Fibroblast of the conjunctiva (primary cell): Measurements from ENCODE around the gene PNLIPRP1.

ENCODE experiments used
- DNase-seq: peaks from one replicate; pipeline ENCODE4 v3.0.0-alpha.2; 2010; ENCODE audit warnings: low read depth

PNLIPRP1 gene

DNA sequence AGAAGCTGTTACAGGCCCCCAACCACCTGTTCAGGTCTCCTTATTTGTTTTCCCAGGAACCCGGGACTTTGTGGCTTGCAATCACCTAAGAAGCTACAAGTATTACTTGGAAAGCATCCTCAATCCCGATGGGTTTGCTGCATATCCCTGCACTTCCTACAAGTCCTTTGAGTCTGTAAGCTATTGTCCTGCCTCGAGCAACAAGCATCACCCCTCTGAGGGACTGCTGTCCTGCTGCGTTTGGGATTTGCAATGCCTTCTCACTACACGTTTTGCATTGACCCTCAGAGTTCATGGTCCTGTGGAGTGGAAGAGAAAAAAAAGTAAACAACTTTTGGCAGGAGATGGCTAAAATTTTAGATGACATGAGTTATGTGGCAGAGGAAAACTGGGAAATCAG lies 9.2 kb downstream of the PNLIPRP1 start:
- no peak for DNase-seq

DNA sequence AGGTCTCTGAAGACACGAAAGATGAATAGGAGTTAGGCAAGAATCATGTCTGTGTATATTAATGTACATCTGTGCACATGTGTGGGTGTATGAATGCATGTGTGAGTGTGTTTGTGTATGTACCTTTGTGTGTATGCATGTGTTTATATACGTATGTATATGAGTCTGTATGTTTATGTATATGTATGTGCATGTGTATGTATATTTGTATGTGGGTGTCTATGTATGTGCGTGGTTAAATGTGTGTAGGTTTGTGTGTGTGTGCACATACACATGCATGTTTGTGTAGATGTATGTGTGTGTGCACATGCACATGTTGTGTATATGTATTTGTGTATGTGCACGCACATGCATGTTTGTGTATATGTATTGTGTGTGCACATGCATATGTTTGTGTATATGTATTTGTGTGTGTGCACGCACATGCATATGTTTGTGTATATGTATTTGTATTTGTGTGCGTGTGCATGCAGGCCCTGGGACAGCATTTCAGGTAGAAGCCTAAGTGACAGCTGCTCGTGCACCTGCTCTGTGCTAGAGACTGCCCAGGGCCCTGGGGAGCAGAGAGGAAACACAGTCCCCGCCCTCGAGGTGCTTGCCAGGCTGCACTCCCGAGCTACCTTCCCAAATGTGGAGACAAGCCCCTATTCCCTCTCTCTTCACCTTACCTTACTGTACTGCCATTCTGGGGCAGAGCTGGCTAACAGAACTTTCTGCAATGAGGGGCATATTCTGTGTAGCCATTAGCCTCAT lies 12.1 kb downstream of the PNLIPRP1 start:
- no peak for DNase-seq

DNA sequence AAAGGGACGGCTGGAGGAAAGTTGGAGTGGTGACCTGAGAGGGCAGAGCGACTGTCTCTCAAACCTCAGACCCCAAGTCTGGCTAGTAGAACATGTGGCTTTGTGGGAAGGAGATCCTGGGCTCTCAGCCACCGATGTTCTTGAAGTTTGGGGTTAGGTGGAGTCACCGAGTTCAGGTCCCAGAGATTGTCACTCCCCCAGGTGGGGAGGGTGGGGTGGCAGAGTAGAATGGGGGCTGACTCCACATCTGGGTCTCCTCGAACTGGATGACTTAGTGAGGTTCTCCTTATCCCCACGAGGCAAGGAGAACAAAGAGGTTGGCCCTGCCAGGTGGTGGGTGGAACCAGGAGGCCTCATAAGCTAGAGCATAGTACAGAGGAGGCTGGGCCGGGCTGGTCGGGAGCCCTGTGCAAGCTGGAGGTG lies 15.3 kb downstream of the PNLIPRP1 start:
- DNase-seq: no peak

DNA sequence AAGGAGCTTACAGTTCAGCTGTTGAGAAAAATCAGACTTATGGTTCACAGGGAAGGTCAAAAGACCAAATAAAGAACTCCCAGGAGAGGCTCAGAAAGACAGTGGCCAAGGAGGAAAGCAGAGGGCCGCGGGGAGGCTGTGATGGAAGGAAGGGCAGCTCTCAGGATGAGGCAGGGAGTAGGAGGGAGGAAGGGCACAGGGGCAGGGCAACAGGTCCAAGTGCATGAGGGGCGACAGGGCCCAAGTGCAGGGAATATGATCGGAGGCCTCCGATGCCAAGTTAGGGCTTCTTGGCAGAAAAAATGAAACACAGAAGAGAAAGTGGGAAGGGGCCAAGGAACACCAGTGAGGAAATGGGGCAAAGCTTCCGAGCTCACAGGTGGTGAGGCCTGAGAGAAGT lies 16.6 kb downstream of the PNLIPRP1 start:
- no peak for DNase-seq

DNA sequence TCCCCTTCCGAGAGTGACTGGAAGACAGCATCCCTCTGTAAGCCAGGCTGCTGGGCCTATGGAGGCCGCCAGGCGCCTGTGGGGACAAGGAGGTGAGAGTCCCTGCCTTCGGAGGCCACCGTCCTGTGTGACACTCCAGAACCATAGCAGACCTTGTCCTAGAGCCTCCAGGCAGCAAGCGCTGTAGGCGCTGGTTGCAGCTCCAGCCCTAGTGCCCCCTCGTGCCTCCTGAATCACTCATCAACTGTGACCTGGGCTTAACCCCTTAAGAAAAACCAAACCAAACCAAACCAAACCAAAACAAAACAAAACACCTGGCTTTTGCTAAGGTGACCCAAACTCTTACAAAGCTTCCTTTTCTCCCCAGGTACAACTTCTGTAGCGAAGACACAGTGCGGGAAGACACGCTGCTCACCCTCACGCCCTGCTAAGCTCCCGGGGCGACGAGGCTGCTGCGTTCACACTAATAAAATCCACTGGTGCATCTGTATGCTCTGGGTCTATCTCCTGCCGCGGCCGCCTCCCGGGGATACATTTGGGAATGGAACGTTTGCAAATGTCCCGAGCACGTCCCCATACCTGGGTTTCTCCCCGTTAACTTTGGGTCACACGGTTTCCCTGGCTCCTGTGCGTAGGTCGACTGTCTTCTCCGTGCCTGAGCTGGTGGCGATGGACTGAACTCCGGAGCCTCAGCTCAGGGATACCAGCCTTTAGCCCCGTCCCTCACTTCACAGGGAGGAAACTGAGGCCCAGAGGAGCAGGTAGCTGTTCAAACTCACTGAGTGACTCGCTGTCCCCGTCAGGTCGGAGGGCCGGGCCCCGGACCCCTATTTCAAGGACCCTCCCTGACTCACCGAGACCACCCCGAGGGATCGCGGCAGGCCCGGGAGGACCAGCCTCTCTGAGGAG lies 18.2 kb downstream of the PNLIPRP1 start:
- DNase-seq: no peak

DNA sequence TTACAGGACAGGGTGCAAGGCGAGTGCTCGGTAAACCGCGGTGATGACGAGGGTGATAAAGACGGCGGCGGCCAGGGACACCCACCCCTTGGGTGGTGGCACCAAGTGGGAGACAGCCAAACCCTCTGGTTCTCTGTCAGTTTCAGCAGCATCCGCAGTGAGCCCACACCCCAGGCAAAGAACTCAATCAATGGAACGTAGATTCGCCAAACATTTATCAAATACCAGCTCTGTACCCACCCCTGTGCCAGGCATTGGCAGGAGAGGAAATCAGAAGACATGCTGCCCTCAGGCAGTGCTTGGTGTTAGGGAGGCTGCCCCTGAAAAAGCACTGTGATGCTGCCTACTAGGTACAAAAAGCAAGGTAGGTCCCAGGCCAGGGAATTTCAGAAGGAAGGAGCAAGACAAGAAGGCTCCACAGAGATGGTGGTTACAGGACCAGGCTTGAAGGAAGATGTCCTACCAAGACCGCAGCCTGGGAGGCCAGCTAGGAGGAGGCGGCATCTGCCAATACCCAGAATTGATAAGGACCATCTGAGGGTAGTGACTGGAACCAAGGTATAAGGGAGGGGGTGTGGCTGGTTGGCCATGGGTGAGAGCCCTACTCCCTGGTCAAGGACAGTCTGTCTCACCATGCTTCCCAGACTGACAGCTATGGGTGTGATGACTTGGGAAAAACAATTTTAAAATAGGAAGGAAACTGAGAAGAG lies 19.8 kb downstream of the PNLIPRP1 start:
- no peak for DNase-seq

DNA sequence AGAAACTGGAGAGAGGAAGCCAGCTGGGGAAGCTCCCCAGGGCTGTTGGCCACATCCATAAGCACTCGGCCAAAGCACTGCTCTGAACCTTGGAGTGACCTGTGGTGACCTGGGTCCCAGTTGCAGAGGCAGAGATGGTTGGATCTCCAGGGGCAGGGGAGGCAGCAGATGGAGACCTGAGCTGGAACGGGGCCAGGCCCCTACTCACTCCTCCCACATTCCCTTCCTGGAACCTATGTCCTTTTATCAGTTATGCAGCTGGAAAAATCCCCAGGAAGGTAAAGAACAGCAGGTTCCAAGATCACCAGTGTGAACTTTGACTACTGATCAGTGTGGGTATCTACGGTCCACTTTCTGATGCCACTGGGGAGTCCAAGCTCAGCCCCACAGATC lies 20.4 kb downstream of the PNLIPRP1 start:
- DNase-seq: no peak

DNA sequence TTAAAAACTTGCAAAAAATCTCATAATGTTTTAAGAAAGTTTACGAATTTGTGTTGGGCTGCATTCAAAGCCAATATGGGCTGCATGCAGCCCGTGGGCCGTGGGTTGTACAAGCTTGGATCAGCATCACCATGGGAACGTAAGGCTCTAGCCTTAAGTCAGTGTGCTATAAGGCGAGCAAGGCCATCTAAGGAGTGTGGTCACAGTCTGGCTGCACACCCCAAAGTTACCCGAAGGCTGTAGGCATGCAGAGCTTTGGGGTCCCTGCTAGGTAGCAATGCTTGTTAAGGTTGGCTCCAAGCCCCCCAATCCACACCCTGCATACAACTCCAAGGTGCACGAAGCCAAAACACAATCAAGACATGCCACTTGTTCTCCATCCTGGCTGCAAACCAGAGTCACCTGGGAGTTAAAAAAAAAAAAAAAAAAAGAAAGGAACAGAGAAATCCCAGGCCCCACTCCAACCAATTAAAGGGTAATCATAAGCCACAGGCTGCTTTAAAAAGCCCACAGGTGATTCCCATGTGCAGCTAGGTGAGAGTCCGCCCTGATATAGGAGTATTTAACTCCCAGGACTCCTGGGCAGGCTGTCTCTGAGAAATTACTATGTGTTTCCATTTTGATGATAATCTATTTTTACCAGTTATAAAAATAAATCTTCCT lies 21.5 kb downstream of the PNLIPRP1 start:
- no peak for DNase-seq

DNA sequence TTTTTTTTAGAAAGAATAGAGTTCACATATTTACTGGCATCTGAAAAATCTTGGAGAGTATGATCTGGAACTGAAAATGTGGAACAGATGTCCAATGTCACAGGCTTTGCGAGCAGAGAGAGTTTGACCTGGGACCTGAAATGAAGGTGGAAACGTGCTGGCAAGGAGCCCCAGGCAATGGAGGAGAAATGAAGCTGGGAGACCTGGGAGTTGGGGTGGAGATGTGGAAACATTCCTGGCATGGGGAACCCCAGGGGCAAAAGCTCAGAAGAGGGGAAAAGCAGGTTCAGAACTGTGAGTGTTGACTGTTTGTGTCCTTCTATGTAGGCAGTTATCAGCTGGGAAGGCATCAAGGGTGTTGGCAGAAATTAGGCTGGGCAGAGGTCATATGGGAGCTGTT lies 22.7 kb downstream of the PNLIPRP1 start:
- DNase-seq: no peak

DNA sequence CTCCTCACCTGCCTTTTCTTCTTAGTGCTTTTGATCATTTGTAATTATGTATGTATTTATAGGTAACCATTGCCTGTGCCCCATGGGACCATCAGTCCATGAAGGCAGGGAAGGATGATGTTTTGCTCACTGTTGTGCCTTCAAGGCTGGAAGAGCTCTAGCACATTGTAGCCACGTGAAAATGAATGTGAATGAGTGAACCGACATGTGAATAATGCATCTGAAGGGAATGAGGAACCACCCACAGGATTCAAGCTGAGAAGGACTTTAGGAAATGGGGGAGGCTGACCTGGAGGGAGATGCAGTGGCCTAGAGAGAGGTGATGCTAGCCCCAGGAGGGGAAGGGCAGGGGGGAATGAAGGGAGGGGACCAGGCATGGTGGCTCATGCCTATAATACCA lies 24.0 kb downstream of the PNLIPRP1 start:
- DNase-seq: no peak

DNA sequence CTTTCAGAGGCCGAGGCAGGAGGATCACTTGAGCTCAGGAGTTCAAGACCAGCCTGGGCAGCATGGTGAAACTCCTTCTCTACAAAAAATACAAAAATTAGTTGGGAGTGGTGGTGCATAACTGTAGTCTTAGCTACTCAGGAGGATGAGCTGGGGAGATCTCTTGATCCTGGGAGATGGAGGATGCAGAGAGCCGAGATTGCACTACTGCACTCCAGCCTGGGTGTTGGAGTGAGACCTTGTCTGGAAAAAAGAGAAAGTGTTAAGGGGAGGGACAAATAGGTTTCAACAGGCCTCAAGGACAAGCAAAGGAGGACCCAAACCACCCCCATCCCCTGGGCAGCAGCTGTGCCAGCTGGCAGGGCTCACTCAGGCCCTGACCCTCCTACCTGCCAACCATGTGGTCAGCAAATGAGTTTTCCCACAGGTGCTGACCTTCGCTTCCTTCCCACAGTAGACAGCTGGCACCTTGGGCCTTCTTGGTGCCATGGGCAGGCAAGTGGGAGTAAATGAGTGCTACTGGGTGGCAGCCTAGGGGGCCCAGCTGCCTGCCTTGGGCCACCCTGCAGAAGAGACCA lies 24.5 kb downstream of the PNLIPRP1 start:
- no peak for DNase-seq

DNA sequence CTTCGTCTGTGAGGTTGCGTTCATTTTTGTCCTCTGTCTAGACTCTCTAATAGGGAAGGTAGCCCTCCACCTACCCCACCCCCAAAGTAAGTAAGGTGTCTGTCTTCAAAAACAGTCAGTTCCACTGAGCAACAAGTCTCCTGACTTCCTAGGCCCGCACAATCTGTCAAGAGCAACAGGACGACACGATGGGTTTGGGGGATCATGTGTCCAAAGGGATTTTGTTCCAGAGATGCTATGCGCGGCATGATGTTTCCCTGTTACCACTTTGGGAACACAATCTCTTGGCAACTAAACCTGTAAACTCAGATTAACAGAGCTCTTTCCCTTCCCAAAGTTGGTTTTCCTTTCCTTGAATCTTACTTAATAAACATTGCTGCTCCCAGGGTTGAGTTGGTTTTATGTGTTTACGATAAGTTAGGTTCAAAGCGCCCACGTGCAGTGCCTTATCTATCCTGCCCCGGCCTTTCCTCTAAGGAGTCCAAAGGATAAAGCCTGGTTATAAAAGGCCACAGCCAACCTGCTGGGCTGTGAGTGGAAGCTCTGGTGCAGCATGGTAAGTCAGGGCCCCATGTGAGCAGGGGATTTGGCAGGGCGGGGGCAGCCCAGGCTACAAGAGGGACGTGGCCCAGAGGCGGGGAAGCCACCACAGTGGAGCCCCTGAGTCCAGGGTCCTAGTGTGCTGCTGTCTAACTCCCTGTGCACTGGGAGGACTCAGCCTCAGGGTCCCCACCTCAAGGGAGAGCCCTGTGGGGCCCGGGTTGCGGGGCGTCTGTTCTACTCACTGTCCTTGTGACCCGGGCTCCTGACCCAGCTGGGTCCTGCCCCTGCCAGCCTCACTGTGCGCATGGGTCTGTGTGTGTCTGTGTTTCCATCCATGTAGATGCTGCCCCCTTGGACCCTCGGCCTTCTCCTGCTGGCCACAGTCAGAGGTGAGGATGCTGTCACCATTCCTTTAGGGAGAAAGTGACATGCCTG lies 30.0 kb downstream of the PNLIPRP1 start, which contains the start of gene PNLIPRP2:
Gene PNLIPRP2 (plus strand): TSS at position 531 of the 978 bp plus-strand sequence.
- no peak for DNase-seq

DNA sequence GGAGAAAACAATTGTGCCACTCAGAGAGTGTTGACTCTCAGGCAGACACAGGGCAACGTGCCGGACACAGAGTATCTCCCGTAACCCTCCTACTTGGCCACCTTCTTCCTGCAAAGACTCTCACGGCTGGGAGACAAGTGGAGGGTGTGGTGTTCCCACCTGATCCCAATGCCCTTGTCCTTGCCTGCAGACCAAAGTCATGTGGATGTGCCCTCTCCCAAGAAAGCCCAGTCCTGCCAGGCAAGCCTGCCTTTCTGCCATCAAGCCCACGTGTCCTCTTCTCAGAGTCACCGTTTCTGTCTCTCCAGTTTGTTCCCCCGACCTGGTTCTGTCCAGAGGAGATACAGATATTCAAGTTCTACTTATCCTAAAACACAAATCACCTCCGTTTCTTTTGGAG lies 30.7 kb downstream of the PNLIPRP1 start:
- DNase-seq: no peak

DNA sequence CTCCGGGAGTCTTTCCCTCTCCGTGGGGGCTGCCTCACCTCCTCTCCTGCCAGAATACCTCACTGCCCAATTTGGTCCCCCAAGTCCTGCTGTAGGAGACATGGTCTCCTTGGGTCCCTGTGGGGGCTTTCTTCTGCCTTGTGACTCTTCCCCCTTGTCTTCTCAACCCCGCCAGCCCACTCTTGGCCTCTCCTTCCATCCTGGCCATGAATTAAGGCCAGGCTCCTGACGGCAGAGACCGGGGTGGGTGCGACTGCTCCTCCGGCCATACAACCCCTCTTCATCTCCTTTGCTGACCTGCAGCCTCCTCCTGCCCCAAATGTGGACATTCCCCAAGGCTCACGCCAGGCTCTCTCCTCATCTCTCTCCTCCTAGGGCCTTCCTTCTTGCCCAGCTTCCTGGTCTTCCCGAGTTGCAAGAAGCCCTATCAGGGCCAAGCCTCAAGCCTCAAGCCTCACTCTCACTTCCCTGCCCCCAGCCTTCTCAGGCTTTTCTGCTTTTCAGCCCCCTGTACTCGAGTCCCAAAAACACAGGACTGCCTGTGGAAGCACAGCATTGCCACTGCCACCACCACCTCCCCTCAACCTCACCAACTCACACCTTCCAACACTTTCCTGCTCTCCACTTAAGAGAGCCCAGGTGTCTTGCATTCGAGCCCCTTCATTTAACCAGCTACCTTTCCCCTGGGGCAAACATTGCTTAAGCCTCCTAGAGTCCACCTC lies 31.3 kb downstream of the PNLIPRP1 start:
- no peak for DNase-seq

DNA sequence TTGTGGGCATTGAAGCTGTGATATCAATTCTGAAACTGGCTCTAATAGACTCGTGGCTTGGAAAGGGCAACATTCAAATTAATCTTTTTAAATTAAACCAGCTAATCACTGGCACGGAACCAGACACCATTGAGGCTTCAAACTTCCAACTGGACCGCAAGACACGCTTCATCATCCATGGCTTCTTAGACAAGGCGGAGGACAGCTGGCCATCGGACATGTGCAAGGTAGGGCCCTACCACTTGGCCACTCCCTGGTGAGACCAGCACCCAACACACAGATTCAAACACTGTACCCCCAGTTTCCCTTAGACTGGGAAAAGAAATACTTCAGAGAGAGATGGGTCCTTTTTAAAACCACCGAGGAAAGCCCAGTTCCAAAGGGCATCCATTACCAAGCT lies 35.1 kb downstream of the PNLIPRP1 start:
- DNase-seq: no peak

DNA sequence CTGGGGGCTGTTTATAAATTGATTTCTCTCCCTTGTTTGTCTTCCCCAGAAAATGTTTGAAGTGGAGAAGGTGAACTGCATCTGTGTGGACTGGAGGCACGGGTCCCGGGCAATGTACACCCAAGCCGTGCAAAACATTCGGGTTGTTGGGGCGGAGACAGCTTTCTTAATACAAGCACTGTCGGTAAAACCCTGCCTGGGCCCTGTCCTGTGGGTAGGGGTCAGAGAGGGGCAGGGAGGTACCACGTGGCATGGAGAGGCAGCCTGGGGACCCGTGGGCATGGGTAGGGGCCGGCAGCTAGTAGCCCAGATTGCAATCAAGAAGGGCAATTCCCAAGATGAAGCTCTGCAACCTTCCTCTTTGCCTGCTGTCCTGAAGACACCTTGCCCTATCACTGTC lies 36.1 kb downstream of the PNLIPRP1 start:
- no peak for DNase-seq

DNA sequence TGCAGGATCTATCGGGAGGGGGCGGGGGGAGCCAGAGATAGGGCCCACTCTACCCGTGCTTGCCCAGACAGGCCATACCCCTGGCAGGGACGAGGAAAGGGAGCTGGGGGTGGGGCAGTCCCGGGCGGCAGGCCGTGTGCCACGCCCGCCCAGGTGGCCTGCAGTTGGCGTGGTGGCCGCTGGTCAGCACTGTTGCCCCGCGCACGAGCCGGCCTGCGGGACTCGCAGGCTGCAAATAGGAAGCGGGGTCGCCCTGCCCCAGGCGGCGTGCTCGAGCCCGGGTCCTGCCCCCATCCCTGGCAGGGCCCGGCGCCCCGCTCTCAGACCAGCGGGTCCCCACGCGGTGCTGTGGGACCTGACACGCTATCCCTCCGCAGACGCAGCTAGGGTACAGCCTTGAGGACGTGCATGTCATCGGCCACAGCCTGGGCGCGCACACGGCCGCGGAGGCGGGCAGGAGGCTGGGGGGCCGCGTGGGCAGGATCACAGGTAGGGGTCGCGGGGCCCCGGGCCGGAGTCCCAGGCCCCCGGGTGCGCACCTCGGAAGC lies 36.7 kb downstream of the PNLIPRP1 start:
- DNase-seq: no peak

DNA sequence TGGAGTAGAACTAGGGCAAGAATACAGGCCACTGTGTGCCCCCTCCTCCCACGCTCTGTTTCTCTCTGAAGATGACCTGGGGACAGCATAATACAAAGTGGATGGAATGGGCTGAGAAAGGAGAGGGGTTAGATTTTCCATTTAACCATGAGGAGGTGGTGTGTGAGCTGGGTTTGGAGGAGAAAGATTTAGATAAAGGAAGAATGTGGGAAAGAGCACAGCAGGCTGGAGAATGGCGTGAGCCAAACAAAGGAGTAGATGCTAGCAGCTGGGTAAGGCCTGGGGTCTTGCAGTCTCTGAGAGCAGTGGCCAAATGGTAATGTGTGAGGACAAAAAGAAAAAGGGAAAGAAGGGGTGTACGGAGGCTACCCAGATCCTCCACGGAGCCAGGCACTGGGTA lies 38.6 kb downstream of the PNLIPRP1 start:
- no peak for DNase-seq

DNA sequence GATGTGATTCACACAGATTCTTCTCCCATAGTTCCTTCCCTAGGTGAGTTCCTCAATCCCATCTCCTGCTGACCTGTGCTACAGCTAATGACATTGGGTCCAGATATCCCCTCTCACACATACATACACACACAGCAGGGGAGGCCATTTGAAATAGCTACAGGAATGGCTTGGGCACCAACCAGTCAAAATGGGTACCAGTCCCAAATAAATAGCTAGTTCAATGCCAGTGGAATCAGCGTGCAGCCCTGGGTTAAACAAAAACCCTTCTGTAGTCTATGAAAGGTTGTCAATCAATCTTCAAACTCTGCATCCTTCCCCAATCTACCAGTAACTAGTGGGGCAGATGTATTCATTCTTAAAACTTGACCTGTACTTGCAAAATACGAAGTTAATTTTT lies 39.3 kb downstream of the PNLIPRP1 start:
- DNase-seq: no peak
